ENCODE measurements around the gene FRY.
A peak's percentile ranks its signal among the peaks of the same experiment; 100 is the strongest.

FRY gene

GRCh38 chr13:32267836-32268439, 236.4 kb downstream of the FRY start:
- no peak for DNase-seq

GRCh38 chr13:32272021-32272683, 240.6 kb downstream of the FRY start:
- DNase-seq, result no peak

GRCh38 chr13:32277839-32278238, 246.3 kb downstream of the FRY start:
- DNase-seq, result no peak

- DNase-seq, result no peak
These were observed 246.9 kb downstream of the FRY start for GRCh38 chr13:32278426-32278825.

GRCh38 chr13:32281096-32281495, 249.5 kb downstream of the FRY start:
- no peak for DNase-seq

GRCh38 chr13:32282096-32282711, 250.6 kb downstream of the FRY start:
- no peak for DNase-seq

GRCh38 chr13:32284927-32285632, 253.5 kb downstream of the FRY start:
- peak; percentile 30 for DNase-seq

- DNase-seq, result no peak
These were observed 254.0 kb downstream of the FRY start for GRCh38 chr13:32285633-32285965.

- no peak for DNase-seq
These were observed 265.6 kb downstream of the FRY start for GRCh38 chr13:32297206-32297605.

- DNase-seq, result no peak
These were observed 267.1 kb downstream of the FRY start for GRCh38 chr13:32298695-32299094.

- DNase-seq, result no peak
These were observed 268.3 kb downstream of the FRY start for GRCh38 chr13:32299893-32300292.

GRCh38 chr13:32300406-32300805, 268.8 kb downstream of the FRY start:
- no peak for DNase-seq

- DNase-seq, result no peak
These were observed 269.3 kb downstream of the FRY start for GRCh38 chr13:32300920-32301319.

GRCh38 chr13:32302461-32302860, 270.9 kb downstream of the FRY start:
- no peak for DNase-seq

- no peak for DNase-seq
These were observed 274.1 kb downstream of the FRY start for GRCh38 chr13:32305646-32306045.

GRCh38 chr13:32309312-32310133, 277.9 kb downstream of the FRY start:
- DNase-seq, result no peak

GRCh38 chr13:32310134-32310706, 278.6 kb downstream of the FRY start:
- DNase-seq, result no peak

- no peak for DNase-seq
These were observed 279.8 kb downstream of the FRY start for GRCh38 chr13:32311188-32311897.

- DNase-seq, result no peak
These were observed 283.0 kb downstream of the FRY start for GRCh38 chr13:32314271-32315237.

GRCh38 chr13:32315238-32316027, 283.9 kb downstream of the FRY start, which contains the start of the genes BRCA2 and ZAR1L:
Gene BRCA2, plus strand, starts transcription at chr13:32315508. Its CDS starts 953 bp downstream, at chr13:32316461.
Gene ZAR1L, minus strand, starts transcription at chr13:32315363. Its CDS starts 3,438 bp downstream, at chr13:32311925.
- peak; percentile 94 for DNase-seq

All from right hindlimb (tissue), 1 donor.